HepG2 (cell line): ENCODE measurements around the gene ID4. TPM values are rescaled to one million over a fixed set of nuclear protein-coding genes. Genes with fewer than 3 reads are reported as not detected.

Experiments used
- BCL3 ChIP-seq: sonication (generic); formaldehyde crosslinking; IDR thresholded peaks from 2 replicates; pipeline ENCODE4 v1.5.1; 2020; ENCODE audit warnings: mild to moderate bottlenecking, missing genetic modification reagents, moderate library complexity
- DBP ChIP-seq: sonication (generic); formaldehyde crosslinking; IDR thresholded peaks from 2 replicates; pipeline ENCODE4 v1.4.0; 2020; ENCODE audit warnings: missing genetic modification reagents; ENCODE audit errors: not compliant biosample characterization
- FOXP1 ChIP-seq, 2 experiments: fragments of 450-650 bp in 1 of 2; IDR thresholded peaks; 2 replicates each; pipeline ENCODE4 v1.6.1; 2017 to 2018; ENCODE audit warnings: antibody characterized with exemption in 1 of 2
- KLF15 ChIP-seq: sonication (generic); formaldehyde crosslinking; IDR thresholded peaks from 2 replicates; pipeline ENCODE4 v1.8.1; 2023; ENCODE audit warnings: borderline replicate concordance, mild to moderate bottlenecking, inconsistent platforms, missing genetic modification reagents, mixed read lengths
- MIXL1 ChIP-seq: IDR thresholded peaks from 2 replicates; pipeline ENCODE4 v1.6.1; 2016
- MTF2 ChIP-seq: sonication (generic); formaldehyde crosslinking; IDR thresholded peaks from 2 replicates; pipeline ENCODE4 v1.5.0; 2020; ENCODE audit warnings: missing genetic modification reagents, borderline replicate concordance
- SRSF9 ChIP-seq: fragments of 200-400 bp; formaldehyde crosslinking; IDR thresholded peaks from 2 replicates; pipeline ENCODE4 v1.6.1; 2018; ENCODE audit warnings: borderline replicate concordance, mild to moderate bottlenecking, low read depth, low read length; ENCODE audit not compliant: insufficient read depth, poor library complexity, severe bottlenecking
- ZFP82 ChIP-seq: sonication (generic); formaldehyde crosslinking; IDR thresholded peaks from 2 replicates; pipeline ENCODE4 v1.5.1; 2020; ENCODE audit warnings: mild to moderate bottlenecking, missing genetic modification reagents, borderline replicate concordance
- ZNF547 ChIP-seq: sonication (generic); formaldehyde crosslinking; IDR thresholded peaks from 2 replicates; pipeline ENCODE4 v1.5.1; 2020; ENCODE audit warnings: mild to moderate bottlenecking, missing genetic modification reagents
- ZNF773 ChIP-seq: sonication (generic); formaldehyde crosslinking; IDR thresholded peaks from 2 replicates; pipeline ENCODE4 v1.4.0; 2020; ENCODE audit warnings: missing genetic modification reagents, borderline replicate concordance
- polyA plus RNA-seq, 8 experiments: library from polyadenylated mRNA; depleted of rRNA in 3 of 8; stranded (reverse) in 7 of 8; unstranded in 1 of 8; fragments of >200 nt; fragmentation: Illumina TruSeq in 4 of 8; extraction: Trizol in 4 of 8; gene quantifications; 2 replicates each; pipeline versions ENCODE4 v1.2.1 to v1.2.3, GENCODE V29; 2011 to 2016; ENCODE audit warnings: low read depth in 4 of 8, missing spikeins in 1 of 8, mixed read lengths in 1 of 8; ENCODE audit not compliant: insufficient read depth in 1 of 8
- total RNA-seq, 5 experiments: library from RNA; depleted of rRNA; stranded (reverse); fragments of >200 nt; fragmentation: Illumina TruSeq; extraction: Trizol; gene quantifications; 2 replicates each; pipeline ENCODE4 v1.2.3, GENCODE V29; 2016; ENCODE audit warnings: low read depth in 1 of 5
- TF ChIP-seq, protein P1 (sequence below): sonication (generic); formaldehyde crosslinking; IDR thresholded peaks from 2 replicates; pipeline ENCODE4 v1.4.0; 2020; ENCODE audit warnings: missing genetic modification reagents
- TF ChIP-seq, protein P2 (sequence below): sonication (generic); formaldehyde crosslinking; IDR thresholded peaks from 2 replicates; pipeline ENCODE4 v1.9.0; 2021; ENCODE audit warnings: missing genetic modification reagents, borderline replicate concordance
- TF ChIP-seq, protein P3 (sequence below): sonication (generic); formaldehyde crosslinking; IDR thresholded peaks from 2 replicates; pipeline ENCODE4 v1.5.0; 2020; ENCODE audit warnings: mild to moderate bottlenecking, missing genetic modification reagents, moderate library complexity
- TF ChIP-seq, protein P4 (sequence below): sonication (generic); formaldehyde crosslinking; IDR thresholded peaks from 2 replicates; pipeline ENCODE4 v1.4.0; 2020; ENCODE audit warnings: missing genetic modification reagents, borderline replicate concordance

ID4 gene
- total and polyA plus RNA-seq, 2 of the 13 experiments (the other 11 are each of a cell fraction or from before 2014, with no cell fraction given) = 0.20 to 0.44 TPM

DNA sequence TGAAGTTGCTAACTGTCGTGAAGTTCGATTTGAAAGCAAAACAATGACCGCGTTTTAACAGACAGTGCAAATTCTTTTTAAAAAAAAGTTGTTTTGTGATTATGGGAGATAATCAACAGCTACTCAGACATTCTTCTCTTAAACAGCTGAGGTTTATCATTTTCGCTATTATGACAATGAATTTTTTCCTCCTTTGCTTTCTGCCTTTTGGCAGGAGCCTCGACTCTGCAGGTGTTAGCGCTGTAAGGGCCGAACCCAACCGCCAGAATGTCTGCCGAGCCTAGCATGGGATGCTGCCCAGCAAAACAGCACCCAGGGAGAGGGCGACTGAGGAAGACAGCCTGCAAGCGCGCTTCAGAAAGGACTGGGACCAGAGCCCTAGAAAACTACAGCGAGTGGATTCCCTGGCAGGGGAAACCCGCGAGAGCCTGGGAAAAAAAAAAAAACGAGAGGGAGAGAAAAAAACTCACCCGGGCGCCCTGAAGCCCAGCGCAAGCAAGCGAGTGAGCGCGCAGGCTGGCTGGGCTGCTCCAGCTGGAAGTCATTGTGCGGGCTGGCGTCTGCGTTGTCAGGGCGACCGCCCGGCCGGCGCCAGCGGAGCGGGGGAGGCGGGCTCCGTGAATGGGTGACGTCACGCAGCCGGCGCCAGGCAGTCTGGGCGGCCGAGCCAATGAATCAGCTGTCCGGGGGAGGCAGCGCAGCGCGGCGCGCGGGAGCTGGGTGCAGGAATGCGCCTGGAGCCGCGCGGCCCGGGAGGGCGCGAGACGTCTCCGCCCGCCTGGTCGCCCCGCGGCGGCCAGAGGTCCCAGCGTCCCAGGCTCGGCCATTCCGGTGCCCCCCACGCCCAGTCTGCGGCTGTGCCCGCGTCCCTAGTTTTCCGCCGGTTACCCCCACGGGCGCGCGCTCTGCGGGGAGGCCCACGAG is 32.7 kb upstream of the ID4 start (continued):
- TF ChIP-seq ZFP82 (CRISPR knock-in tag) (peak; percentile 80; the same call in 1 of the 2 replicates), DBP (CRISPR knock-in tag) (peak; percentile 82), SRSF9 (no peak), FOXP1 (IDR thresholded peaks at IDR 0.05) (no peak), FOXP1 (CRISPR knock-in tag; IDR thresholded peaks at IDR 0.05) (peak; percentile 22; the same call in 1 of the 2 replicates), MIXL1 (CRISPR knock-in tag) (peak; percentile 47; the same call in 1 of the 2 replicates), BCL3 (CRISPR knock-in tag) (peak; percentile 85), ZNF773 (CRISPR knock-in tag) (peak; percentile 86; the same call in 1 of the 2 replicates), MTF2 (no peak; the same call in 1 of the 2 replicates), ZNF547 (no peak; the same call in 1 of the 2 replicates), KLF15 (peak; percentile 24; the same call in 1 of the 2 replicates)
- TF ChIP-seq, protein P1, sequence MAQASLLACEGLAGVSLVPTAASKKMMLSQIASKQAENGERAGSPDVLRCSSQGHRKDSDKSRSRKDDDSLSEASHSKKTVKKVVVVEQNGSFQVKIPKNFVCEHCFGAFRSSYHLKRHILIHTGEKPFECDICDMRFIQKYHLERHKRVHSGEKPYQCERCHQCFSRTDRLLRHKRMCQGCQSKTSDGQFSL (CRISPR knock-in tag) = peak; percentile 80
- TF ChIP-seq, protein P2, sequence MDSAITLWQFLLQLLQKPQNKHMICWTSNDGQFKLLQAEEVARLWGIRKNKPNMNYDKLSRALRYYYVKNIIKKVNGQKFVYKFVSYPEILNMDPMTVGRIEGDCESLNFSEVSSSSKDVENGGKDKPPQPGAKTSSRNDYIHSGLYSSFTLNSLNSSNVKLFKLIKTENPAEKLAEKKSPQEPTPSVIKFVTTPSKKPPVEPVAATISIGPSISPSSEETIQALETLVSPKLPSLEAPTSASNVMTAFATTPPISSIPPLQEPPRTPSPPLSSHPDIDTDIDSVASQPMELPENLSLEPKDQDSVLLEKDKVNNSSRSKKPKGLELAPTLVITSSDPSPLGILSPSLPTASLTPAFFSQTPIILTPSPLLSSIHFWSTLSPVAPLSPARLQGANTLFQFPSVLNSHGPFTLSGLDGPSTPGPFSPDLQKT (CRISPR knock-in tag) = no peak
- TF ChIP-seq, protein P3, sequence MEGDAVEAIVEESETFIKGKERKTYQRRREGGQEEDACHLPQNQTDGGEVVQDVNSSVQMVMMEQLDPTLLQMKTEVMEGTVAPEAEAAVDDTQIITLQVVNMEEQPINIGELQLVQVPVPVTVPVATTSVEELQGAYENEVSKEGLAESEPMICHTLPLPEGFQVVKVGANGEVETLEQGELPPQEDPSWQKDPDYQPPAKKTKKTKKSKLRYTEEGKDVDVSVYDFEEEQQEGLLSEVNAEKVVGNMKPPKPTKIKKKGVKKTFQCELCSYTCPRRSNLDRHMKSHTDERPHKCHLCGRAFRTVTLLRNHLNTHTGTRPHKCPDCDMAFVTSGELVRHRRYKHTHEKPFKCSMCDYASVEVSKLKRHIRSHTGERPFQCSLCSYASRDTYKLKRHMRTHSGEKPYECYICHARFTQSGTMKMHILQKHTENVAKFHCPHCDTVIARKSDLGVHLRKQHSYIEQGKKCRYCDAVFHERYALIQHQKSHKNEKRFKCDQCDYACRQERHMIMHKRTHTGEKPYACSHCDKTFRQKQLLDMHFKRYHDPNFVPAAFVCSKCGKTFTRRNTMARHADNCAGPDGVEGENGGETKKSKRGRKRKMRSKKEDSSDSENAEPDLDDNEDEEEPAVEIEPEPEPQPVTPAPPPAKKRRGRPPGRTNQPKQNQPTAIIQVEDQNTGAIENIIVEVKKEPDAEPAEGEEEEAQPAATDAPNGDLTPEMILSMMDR (CRISPR knock-in tag) = 0 out of 2 replicates have a peak, but pooled peaks have one; percentile 13
- TF ChIP-seq, protein P4, sequence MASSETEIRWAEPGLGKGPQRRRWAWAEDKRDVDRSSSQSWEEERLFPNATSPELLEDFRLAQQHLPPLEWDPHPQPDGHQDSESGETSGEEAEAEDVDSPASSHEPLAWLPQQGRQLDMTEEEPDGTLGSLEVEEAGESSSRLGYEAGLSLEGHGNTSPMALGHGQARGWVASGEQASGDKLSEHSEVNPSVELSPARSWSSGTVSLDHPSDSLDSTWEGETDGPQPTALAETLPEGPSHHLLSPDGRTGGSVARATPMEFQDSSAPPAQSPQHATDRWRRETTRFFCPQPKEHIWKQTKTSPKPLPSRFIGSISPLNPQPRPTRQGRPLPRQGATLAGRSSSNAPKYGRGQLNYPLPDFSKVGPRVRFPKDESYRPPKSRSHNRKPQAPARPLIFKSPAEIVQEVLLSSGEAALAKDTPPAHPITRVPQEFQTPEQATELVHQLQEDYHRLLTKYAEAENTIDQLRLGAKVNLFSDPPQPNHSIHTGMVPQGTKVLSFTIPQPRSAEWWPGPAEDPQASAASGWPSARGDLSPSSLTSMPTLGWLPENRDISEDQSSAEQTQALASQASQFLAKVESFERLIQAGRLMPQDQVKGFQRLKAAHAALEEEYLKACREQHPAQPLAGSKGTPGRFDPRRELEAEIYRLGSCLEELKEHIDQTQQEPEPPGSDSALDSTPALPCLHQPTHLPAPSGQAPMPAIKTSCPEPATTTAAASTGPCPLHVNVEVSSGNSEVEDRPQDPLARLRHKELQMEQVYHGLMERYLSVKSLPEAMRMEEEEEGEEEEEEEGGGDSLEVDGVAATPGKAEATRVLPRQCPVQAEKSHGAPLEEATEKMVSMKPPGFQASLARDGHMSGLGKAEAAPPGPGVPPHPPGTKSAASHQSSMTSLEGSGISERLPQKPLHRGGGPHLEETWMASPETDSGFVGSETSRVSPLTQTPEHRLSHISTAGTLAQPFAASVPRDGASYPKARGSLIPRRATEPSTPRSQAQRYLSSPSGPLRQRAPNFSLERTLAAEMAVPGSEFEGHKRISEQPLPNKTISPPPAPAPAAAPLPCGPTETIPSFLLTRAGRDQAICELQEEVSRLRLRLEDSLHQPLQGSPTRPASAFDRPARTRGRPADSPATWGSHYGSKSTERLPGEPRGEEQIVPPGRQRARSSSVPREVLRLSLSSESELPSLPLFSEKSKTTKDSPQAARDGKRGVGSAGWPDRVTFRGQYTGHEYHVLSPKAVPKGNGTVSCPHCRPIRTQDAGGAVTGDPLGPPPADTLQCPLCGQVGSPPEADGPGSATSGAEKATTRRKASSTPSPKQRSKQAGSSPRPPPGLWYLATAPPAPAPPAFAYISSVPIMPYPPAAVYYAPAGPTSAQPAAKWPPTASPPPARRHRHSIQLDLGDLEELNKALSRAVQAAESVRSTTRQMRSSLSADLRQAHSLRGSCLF = no peak; the same call in 1 of the 2 replicates
